Ascending aorta (tissue), 2 donors: ENCODE results near the gene ADRA1B. TPM values are rescaled to one million over a fixed set of nuclear protein-coding genes. Genes with fewer than 3 reads are reported as not detected.

Source experiments
- DNase-seq, 2 donors: peaks; one replicate each; pipeline ENCODE4 v3.0.0-alpha.2; 2019; ENCODE audit warnings: low spot score in 2 of 2
- H3K27ac ChIP-seq, 2 donors: fragments of 200-600 bp; sonication (generic); one replicate each; pipeline ENCODE4 v1.5.1; 2016 to 2017; ENCODE audit warnings: mild to moderate bottlenecking in 1 of 2
- H3K27me3 ChIP-seq: fragments of 200-600 bp; sonication (generic); one replicate; pipeline ENCODE4 v1.5.1; 2017
- H3K36me3 ChIP-seq, 2 donors: fragments of 200-600 bp; sonication (generic); one replicate each; pipeline ENCODE4 v1.5.1; 2016
- H3K4me1 ChIP-seq, 2 donors: fragments of 200-600 bp; sonication (generic); one replicate each; pipeline ENCODE4 v1.5.1; 2016 to 2017; ENCODE audit warnings: mild to moderate bottlenecking in 1 of 2
- H3K4me3 ChIP-seq, 2 donors: fragments of 200-600 bp; sonication (generic); one replicate each; pipeline ENCODE4 v1.5.1; 2016 to 2017; ENCODE audit warnings: mild to moderate bottlenecking in 1 of 2
- H3K9me3 ChIP-seq, 2 donors: fragments of 200-600 bp; sonication (generic); one replicate each; pipeline ENCODE4 v1.5.1; 2016
- intact Hi-C: fragments of 100-400 bp; cut with DNase I; formaldehyde crosslinking; loops from one replicate; pipeline ENCODE4 v1.15.1; 2023
- total RNA-seq: library from RNA; depleted of rRNA; stranded (reverse); fragments of >200 nt; gene quantifications from one replicate; pipeline ENCODE4 v1.1.0, GENCODE V29; 2016
- TF ChIP-seq, protein P1 (sequence below), 3 experiments: fragments of 200-600 bp in 2 of 3; fragments of 450-650 bp in 1 of 3; sonication (generic) in 2 of 3; IDR thresholded peaks; one replicate each; pipeline ENCODE4 v1.5.1; 2016 to 2019; ENCODE audit warnings: antibody characterized with exemption in 3 of 3, mild to moderate bottlenecking in 1 of 3, moderate library complexity in 1 of 3

The ADRA1B gene
- total RNA-seq, 1 donor from 2014 or later = 20.6 TPM

DNA sequence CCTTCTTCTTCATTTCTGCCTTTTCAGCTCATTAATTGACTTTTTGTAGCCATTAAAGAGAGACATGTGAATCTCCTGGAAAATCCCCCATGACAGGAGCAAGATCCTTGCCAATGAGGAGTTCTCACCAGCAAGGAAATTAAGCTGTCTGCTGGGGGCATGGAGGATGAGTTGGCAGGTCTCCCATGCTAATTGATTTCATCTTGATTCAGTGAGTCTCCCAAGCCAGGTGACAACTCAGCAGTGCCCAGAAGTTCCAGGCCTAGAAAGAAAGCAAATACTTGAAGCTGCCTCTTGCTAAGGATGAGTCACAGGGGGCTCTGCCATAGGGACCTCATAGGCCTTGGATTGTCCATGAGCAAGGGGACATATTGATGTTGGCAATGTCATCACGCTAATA, 30.0 kb upstream of the ADRA1B start:
- H3K27me3 ChIP-seq = no peaks in the 10 kb centered on the region

DNA sequence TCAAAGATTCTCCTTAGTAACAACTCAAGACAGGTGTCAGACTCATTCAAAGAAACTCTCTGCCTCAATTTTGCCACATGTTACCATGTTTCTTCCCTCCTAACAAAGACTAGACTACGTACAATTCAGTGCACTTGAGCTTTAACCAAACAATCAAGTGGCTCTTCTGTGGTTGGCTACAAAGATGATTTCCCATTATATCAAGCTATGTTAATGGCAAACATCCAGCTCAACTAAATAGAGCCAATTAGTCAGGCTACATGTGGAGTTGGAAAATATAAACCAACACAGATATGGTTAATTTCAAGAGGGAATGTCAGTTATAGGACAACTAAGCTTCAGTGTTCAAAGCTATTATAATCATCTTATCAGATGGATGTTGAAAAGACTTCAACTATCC, 29.2 kb upstream of the ADRA1B start:
- TF ChIP-seq, protein P1, sequence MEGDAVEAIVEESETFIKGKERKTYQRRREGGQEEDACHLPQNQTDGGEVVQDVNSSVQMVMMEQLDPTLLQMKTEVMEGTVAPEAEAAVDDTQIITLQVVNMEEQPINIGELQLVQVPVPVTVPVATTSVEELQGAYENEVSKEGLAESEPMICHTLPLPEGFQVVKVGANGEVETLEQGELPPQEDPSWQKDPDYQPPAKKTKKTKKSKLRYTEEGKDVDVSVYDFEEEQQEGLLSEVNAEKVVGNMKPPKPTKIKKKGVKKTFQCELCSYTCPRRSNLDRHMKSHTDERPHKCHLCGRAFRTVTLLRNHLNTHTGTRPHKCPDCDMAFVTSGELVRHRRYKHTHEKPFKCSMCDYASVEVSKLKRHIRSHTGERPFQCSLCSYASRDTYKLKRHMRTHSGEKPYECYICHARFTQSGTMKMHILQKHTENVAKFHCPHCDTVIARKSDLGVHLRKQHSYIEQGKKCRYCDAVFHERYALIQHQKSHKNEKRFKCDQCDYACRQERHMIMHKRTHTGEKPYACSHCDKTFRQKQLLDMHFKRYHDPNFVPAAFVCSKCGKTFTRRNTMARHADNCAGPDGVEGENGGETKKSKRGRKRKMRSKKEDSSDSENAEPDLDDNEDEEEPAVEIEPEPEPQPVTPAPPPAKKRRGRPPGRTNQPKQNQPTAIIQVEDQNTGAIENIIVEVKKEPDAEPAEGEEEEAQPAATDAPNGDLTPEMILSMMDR (IDR thresholded peaks at IDR 0.05) = no peak
- H3K27ac ChIP-seq = no peak overlapping the region
- intact Hi-C loops = no loop called here

More for the DNA sequence above, 30.0 kb upstream of the ADRA1B start:
- DNase-seq = no peak
- Histone ChIP-seq H3K4me1 (peaks cover 6 to 21% of the 10 kb centered on the region in 2 donors), H3K9me3 (no peaks in the 10 kb centered on the region), H3K27ac (no peak overlapping the region), H3K4me3 (no peak overlapping the region), H3K36me3 (no peaks in the 10 kb centered on the region)
- TF ChIP-seq, protein P1 (IDR thresholded peaks at IDR 0.05) = no peak
- intact Hi-C loops = no loop called here

DNA sequence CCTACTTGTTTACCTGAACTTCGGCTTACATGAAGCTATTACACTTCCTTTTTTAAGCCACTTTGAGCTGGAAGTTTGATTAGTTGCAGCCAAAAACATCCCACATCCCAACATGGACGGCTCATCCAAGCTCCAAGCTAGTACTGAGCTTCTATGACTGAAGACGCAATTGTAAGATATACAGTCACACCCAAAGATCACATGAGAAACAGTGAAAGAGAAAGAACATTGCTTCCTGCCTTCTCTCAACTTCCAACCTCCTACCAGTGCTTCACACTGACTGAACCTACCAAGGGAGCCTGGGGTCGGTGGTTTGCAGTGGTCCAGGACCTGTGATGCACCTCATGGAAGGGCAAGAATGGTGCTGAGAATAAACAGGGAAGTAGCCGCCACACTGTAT, 27.4 kb upstream of the ADRA1B start:
- TF ChIP-seq, protein P1 (IDR thresholded peaks at IDR 0.05) = no peak
- Histone ChIP-seq H3K36me3 (no peaks in the 10 kb centered on the region), H3K9me3 (no peaks in the 10 kb centered on the region), H3K27me3 (no peaks in the 10 kb centered on the region), H3K4me1 (peaks cover 0 to 9% of the 10 kb centered on the region in 2 donors), H3K4me3 (no peak overlapping the region), H3K27ac (no peak overlapping the region)
- intact Hi-C loops = no loop called here
- no peak for DNase-seq

More for the DNA sequence above, 29.2 kb upstream of the ADRA1B start:
- Histone ChIP-seq H3K36me3 (no peaks in the 10 kb centered on the region), H3K9me3 (no peaks in the 10 kb centered on the region), H3K4me1 (peaks cover 6 to 20% of the 10 kb centered on the region in 2 donors), H3K4me3 (no peak overlapping the region), H3K27me3 (no peaks in the 10 kb centered on the region)
- DNase-seq = no peak

DNA sequence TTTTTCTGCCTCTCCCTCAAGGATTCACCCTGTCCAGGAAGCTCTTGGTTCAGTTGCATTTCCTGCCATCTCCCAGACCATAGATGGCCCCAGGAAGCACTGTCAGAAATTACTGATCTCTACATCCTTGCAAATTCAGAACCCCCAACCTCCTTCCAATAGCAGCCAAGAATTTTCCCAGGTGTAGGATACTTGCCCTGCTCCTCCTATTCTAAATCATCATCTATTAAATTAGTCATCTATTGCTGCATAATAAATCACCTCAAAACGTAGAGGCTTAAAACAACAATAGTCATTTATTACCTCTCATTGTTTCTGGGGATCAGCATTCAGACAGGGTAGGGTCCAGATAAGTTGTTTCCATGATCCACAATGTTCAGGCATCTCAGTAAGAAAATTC, 26.1 kb upstream of the ADRA1B start:
- no peak overlapping the region for H3K4me3 ChIP-seq
- intact Hi-C loops = no loop called here
- no peak for DNase-seq

DNA sequence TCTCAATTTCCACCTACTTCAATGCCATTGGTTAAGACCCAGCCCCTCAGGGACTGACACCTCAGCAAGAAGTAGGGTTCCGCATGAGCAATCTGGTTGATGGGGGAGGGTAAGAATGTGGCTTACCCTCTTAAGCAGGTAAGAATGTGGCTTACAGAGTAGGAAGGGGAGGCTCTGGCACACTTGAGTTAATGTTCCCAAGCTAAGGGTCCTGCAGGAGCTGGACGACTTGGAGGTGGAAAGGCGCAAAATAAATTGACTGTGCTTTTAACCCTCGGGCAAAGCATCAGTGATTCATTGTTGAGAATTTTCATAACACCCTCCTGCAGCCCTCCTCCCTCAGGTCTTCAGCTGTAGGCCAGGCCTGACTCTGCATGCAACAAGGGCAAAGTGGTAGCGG, 24.9 kb upstream of the ADRA1B start:
- H3K4me3 ChIP-seq = no peak overlapping the region
- H3K27me3 ChIP-seq = no peaks in the 10 kb centered on the region
- no peaks in the 10 kb centered on the region for H3K4me1 ChIP-seq
- H3K36me3 ChIP-seq = no peaks in the 10 kb centered on the region
- H3K9me3 ChIP-seq = no peaks in the 10 kb centered on the region
- TF ChIP-seq, protein P1 (IDR thresholded peaks at IDR 0.05) = no peak
- DNase-seq = no peak
- no peak overlapping the region for H3K27ac ChIP-seq
- intact Hi-C loops = no loop called here

More for the DNA sequence above, 26.1 kb upstream of the ADRA1B start:
- Histone ChIP-seq H3K9me3 (no peaks in the 10 kb centered on the region), H3K36me3 (no peaks in the 10 kb centered on the region), H3K27ac (no peak overlapping the region), H3K4me1 (no peaks in the 10 kb centered on the region), H3K27me3 (no peaks in the 10 kb centered on the region)
- TF ChIP-seq, protein P1 (IDR thresholded peaks at IDR 0.05) = no peak
